ENCODE results near the gene LTBP1.

GRCh38 chr2:33104052-33104623 lies 157.4 kb downstream of the LTBP1 start:
- TF ChIP-seq CTCF (IDR thresholded peaks at IDR 0.05) (no peak), POLR2A (IDR thresholded peaks at IDR 0.05) (no peak), EP300 (IDR thresholded peaks at IDR 0.05) (no peak)

Measured in ovary (tissue), 3 donors.